ENCODE measurements around the gene LIN54. TPM values are rescaled to one million over a fixed set of nuclear protein-coding genes. Genes with fewer than 3 reads are reported as not detected.

The LIN54 gene
- polyA plus RNA-seq, 1 donor (not counting 4 experiments of a cell fraction or from before 2014, with no cell fraction given): 8.1 TPM

GRCh38 chr4:83028976-83029375, 18.4 kb upstream of the LIN54 start:
- TF ChIP-seq EZH2 (IDR thresholded peaks at IDR 0.05; ENCODE audit: low read length) (no peak), CTCF (optimal IDR thresholded peaks at IDR 0.05 in 1 of 3, IDR thresholded peaks at IDR 0.05 in 1 of 3, conservative IDR thresholded peaks at IDR 0.05 in 1 of 3; ENCODE audit: extremely low read depth in 1 of 3, insufficient read depth in 2 of 3, low read length in 3 of 3) (no peak)
- Histone ChIP-seq H3K4me2 (ENCODE audit: control insufficient read depth, extremely low read depth, insufficient read depth, low read depth, low read length) (no peak overlapping the region), H3K36me3 (ENCODE audit: control insufficient read depth in 2 of 2, extremely low read depth in 1 of 2, insufficient read depth in 2 of 2, low read length in 2 of 2) (no peaks in the 10 kb centered on the region), H2AFZ (ENCODE audit: control insufficient read depth, low read length) (no peak overlapping the region), H3K27me3 (ENCODE audit: control insufficient read depth, extremely low read depth, insufficient read depth, low read length) (no peaks in the 10 kb centered on the region), H3K9me1 (ENCODE audit: control insufficient read depth, extremely low read depth, insufficient read depth, low read length) (no peaks in the 10 kb centered on the region), H3K4me1 (ENCODE audit: control insufficient read depth, extremely low read depth, insufficient read depth, low read length) (no peaks in the 10 kb centered on the region), H3K79me2 (ENCODE audit: control insufficient read depth, insufficient read depth, low read length) (no peaks in the 10 kb centered on the region), H4K20me1 (ENCODE audit: control insufficient read depth, extremely low read depth, insufficient read depth, low read length) (no peaks in the 10 kb centered on the region), H3K9ac (ENCODE audit: control insufficient read depth, extremely low read depth, insufficient read depth, low read length) (no peak overlapping the region), H3K9me3 (ENCODE audit: control insufficient read depth, low read depth, low read length) (no peaks in the 10 kb centered on the region), H3K27ac (ENCODE audit: control insufficient read depth, insufficient read depth, low read length) (no peak overlapping the region), H3K4me3 (ENCODE audit: control insufficient read depth in 2 of 3, extremely low read depth in 1 of 3, insufficient read depth in 2 of 3, low read depth in 1 of 3, low read length in 3 of 3) (no peak overlapping the region)
- DNase-seq (ENCODE audit: low read depth, low spot score) (no peak), FAIRE-seq (no peak)
- dilution Hi-C loops (cut with MboI; ENCODE audit: extremely low pct_ligation_motif_present, low sequenced_read_pairs): no loop called here

- Histone ChIP-seq H3K9me1 (ENCODE audit: control insufficient read depth, extremely low read depth, insufficient read depth, low read length) (no peaks in the 10 kb centered on the region), H3K79me2 (ENCODE audit: control insufficient read depth, insufficient read depth, low read length) (no peaks in the 10 kb centered on the region), H3K27me3 (ENCODE audit: control insufficient read depth, extremely low read depth, insufficient read depth, low read length) (no peaks in the 10 kb centered on the region), H3K36me3 (ENCODE audit: control insufficient read depth in 2 of 2, extremely low read depth in 1 of 2, insufficient read depth in 2 of 2, low read length in 2 of 2) (no peaks in the 10 kb centered on the region), H3K4me2 (ENCODE audit: control insufficient read depth, extremely low read depth, insufficient read depth, low read depth, low read length) (no peak overlapping the region), H2AFZ (ENCODE audit: control insufficient read depth, low read length) (no peak overlapping the region), H3K27ac (ENCODE audit: control insufficient read depth, insufficient read depth, low read length) (no peak overlapping the region), H3K4me3 (ENCODE audit: control insufficient read depth in 2 of 3, extremely low read depth in 1 of 3, insufficient read depth in 2 of 3, low read depth in 1 of 3, low read length in 3 of 3) (no peak overlapping the region), H3K9me3 (ENCODE audit: control insufficient read depth, low read depth, low read length) (no peaks in the 10 kb centered on the region), H3K9ac (ENCODE audit: control insufficient read depth, extremely low read depth, insufficient read depth, low read length) (no peak overlapping the region), H4K20me1 (ENCODE audit: control insufficient read depth, extremely low read depth, insufficient read depth, low read length) (no peaks in the 10 kb centered on the region), H3K4me1 (ENCODE audit: control insufficient read depth, extremely low read depth, insufficient read depth, low read length) (no peaks in the 10 kb centered on the region)
- dilution Hi-C loops (cut with MboI; ENCODE audit: extremely low pct_ligation_motif_present, low sequenced_read_pairs): no loop called here
- no peak for TF ChIP-seq EZH2 (IDR thresholded peaks at IDR 0.05; ENCODE audit: low read length)
- no peak for TF ChIP-seq CTCF (optimal IDR thresholded peaks at IDR 0.05 in 1 of 3, IDR thresholded peaks at IDR 0.05 in 1 of 3, conservative IDR thresholded peaks at IDR 0.05 in 1 of 3; ENCODE audit: extremely low read depth in 1 of 3, insufficient read depth in 2 of 3, low read length in 3 of 3)
- no peak for DNase-seq (ENCODE audit: low read depth, low spot score)
- FAIRE-seq: no peak
Measured at GRCh38 chr4:83025563-83025962, 14.9 kb upstream of the LIN54 start.
